Ramos (cell line): ENCODE data around the gene ALKBH7.

Experiments used
- in situ Hi-C: fragments of 300-500 bp; cut with MboI; formaldehyde crosslinking; loops from one replicate; pipeline ENCODE4 v1.14.3; 2022; ENCODE audit warnings: low sequenced_read_pairs; ENCODE audit not compliant: unreplicated experiment

ALKBH7 gene

DNA sequence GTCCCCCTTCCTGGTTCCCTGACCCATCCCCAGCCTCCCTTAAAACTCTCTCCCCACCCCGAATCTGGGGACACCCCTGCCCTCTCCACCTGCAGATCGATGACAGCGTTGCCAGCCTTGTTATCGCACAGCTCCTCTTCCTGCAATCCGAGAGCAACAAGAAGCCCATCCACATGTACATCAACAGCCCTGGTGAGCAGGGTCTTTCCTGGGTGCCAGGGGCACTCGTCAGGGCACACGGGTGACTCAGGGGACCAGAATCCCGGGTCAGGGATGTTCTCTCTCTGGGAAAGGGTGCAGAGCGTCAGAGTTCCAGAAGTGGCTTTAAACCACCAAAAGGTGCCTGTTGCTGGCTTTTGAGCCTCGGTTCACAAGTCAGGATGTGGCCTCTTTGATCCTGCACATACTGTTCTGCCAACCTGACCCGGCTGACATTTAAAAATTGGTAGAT is 10.2 kb upstream of the ALKBH7 start:
- in situ Hi-C loops = no loop called here

DNA sequence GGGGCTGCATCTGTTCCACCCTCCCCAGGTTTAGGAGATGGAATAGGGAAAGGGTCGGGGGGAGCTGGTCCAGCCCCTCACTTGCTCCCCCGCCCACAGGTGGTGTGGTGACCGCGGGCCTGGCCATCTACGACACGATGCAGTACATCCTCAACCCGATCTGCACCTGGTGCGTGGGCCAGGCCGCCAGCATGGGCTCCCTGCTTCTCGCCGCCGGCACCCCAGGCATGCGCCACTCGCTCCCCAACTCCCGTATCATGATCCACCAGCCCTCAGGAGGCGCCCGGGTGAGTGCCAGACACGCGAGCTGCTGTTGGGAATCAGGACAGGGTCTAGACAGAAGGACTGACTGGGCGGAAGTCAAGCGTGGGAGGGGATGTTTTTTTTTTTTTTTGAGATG is 8.2 kb upstream of the ALKBH7 start:
- in situ Hi-C loops = no loop called here

DNA sequence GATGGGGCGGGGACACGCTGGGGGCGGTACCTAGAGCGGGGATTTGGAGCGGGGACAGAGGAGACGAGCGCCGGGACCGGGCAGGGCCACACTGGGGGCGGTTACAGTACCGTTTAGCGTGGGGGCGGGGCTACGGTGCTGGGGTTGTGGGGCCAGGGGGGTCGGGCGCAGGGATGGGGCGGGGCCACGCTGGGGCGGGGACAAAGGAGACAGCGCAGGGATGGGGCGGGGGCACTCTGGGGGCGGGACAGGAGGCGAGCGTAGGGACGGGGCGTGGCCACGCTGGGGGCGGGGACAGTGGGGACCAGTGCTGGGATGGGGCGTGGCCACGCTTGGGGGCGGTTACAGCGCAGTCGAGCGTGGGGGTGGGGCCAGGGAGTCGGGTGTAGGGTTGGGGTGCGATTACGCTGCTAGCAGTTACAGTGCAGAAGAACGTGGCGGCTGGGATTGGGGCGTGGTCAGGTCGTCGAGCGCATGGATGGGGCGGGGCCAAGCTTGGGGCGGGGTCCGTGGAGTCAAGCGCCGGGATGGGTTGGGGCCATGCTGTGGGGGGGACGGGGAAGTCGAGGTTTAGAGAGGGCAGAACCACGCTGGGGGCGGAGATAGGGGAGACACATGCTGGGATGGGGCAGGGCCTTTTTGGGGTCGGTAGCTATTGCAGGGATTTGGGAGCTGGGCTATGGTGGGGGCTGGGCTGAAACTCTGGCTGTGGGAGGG is 660 bp downstream of the ALKBH7 start:
- in situ Hi-C loops = no loop called here

DNA sequence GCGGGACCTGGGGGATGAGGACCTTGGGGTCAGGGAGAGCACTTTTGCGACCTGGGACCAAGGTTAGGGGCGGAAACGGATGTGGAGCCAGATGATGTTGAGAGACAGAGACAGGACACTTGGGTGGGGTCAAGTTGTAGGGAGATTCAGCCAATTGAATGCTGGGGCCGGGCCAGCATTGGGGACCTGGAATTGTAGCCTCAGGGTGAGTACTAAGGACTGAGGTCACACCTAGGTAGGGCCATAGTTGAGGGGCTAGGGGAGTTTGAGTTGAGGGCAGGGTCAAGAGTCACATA is 1.2 kb downstream of the ALKBH7 start:
- in situ Hi-C loops = no loop called here

DNA sequence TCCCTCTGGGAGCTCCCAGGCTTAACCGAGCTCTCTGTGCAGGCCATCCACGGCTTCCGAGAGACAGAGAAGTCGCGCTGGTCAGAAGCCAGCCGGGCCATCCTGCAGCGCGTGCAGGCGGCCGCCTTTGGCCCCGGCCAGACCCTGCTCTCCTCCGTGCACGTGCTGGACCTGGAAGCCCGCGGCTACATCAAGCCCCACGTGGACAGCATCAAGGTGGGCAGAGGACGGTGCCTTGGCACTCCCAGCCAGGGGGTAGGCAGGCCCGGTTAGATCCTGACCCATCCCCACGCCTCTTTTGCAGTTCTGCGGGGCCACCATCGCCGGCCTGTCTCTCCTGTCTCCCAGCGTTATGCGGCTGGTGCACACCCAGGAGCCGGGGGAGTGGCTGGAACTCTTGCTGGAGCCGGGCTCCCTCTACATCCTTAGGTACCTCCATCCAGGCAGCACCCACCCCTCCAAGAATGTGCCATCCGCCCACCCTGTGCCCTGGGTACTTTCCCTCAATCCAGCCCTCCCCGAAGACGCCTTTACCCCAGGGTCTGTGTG is 1.6 kb downstream of the ALKBH7 start:
- in situ Hi-C loops = no loop called here

DNA sequence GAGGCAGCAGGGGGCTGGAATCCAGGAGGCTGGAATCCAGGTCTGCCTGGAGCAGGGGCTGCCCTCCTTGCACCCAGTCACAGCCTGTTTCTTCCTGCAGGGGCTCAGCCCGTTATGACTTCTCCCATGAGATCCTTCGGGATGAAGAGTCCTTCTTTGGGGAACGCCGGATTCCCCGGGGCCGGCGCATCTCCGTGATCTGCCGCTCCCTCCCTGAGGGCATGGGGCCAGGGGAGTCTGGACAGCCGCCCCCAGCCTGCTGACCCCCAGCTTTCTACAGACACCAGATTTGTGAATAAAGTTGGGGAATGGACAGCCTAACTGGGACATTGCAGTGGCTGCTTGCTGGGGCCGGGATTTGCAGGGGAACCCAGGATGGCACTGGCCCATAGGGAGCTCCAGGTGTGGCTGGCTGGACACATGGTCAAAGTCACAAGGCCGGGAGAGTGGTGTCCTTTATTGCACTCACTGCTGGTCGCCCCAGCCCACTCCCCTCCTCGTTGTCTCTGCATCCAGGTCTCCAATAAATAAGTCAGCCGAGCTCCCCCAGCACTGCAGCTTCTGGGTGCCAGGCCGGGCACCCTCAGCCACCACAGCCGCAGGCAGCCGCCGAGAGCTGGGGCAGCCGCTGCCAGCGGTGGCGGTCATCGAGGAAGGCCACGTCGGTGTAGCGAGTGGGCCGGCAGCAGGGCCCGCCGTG is 2.3 kb downstream of the ALKBH7 start:
- in situ Hi-C loops = no loop called here

DNA sequence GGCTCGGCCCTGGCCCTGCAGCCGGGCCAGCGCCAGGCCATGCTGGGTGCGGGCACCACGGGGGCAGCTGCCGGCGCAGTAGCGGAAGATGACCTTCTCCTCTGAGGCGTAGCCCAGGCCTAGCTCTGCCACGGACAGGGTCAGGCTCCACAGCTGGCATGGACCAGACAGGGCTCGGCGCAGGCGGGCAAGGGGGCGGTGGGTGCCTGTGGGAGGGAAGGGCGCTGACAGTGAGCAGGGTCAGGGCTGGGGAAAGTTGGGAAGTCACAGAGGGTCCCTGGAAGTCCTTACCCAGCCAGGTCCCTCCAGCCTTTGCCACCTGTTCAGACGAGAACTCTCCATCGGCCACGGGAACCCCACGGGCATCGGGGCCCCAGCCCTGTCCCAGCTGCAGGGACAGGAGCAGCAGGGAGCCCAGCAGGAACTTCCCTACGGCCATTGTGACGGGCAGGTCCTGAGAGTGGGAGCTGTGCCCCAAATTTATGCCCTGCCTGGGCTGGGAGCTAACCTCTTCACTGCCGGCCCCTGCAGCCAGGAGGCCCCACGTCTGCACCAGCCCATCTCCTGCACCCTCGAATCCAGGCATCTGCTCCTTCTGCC is 2.9 kb downstream of the ALKBH7 start, which contains the start of gene PSPN:
TSS of gene PSPN (minus strand) at position 523 of the 600 bp plus-strand sequence. CDS start at position 439, 84 bp downstream.
- in situ Hi-C loops = no loop called here

DNA sequence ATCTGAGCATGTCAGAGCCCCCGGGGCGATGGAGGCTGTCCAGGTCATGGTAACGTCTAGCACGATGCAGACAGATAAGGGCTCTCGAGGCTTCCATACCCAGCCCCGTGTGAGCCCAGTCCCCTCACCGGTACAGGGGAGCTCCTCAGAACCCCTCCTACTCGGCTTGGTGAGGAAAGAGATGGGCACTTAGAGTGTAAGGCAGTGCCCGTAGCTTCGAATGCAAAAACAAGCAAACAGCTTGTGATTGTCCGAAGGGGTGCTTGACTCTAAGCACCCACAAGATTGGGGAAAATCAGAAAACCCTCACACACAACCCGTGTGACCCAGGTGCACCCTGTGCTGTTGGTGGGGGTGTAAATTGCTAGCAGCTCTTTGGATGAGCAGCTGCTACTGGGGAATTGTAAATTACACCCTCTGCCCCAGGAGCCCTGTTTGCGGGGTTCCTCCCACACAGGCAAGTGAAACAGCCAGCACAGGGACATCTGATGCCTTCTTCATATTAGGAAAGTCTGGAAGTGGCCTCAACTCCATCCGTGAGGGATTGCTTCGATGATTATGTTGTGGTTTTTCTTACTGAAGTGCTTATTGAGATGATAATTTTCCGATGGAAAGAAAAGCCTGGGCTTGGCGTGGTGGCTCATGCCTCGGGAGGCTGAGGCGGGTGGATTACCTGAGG is 4.1 kb downstream of the ALKBH7 start:
- in situ Hi-C loops = no loop called here

DNA sequence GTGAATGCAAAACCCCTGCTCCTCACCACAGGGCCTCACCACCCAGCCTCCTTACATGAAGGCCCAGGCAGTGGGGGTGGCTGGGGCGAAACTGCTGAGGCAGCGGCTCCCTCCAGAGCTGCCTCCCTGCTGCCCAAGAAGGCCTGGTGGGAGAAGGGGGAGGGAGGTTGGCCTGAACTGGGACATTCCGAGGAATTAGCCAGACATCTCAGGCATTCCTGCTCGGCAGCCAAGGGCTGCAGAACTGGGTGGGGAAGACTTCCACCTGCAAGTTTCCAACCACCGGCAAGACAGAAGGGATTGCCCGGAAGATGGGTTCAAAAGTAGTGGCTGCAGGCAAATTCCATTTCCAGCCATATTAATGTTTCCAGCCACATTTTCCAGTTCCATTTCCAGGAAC is 5.4 kb downstream of the ALKBH7 start:
- in situ Hi-C loops = no loop called here

DNA sequence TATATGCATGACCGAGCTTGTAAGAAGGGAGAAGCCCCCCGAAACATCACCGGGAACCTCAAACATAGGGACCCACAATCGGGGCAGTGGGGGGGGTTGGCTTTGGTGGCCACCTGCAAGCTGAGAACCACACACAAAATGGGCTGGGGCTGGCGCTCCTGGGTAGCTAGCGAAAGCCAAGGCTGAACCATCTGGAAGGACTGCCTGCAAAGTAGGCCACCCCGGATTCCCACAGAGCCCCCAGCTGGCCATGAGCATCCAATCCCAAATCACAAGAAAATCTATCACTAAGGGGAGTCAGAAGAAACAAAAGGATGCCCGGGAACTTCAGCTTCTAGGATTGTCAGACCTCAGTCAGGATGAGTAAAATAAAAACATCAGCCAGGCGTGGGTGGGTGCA is 5.9 kb downstream of the ALKBH7 start:
- in situ Hi-C loops = no loop called here

DNA sequence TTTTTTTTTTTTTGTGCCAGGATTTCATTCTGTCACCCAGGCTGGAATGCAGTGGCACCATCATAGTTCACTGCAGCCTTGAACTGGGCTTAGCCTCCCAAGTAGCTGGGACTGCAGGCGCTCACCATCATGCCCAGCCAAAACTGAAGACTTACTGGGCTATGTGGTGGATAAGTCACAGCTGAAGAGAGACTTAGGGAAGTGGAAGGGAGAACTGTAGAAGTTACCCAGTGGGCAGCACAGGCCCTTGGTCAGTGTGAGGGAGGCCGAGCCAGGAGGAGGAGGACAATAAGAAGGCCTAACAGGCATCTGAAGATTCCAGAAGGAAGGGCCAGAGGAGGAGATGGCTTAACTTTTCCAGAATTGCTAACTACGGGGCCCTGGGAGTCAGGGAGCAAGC is 7.2 kb downstream of the ALKBH7 start:
- in situ Hi-C loops = no loop called here

DNA sequence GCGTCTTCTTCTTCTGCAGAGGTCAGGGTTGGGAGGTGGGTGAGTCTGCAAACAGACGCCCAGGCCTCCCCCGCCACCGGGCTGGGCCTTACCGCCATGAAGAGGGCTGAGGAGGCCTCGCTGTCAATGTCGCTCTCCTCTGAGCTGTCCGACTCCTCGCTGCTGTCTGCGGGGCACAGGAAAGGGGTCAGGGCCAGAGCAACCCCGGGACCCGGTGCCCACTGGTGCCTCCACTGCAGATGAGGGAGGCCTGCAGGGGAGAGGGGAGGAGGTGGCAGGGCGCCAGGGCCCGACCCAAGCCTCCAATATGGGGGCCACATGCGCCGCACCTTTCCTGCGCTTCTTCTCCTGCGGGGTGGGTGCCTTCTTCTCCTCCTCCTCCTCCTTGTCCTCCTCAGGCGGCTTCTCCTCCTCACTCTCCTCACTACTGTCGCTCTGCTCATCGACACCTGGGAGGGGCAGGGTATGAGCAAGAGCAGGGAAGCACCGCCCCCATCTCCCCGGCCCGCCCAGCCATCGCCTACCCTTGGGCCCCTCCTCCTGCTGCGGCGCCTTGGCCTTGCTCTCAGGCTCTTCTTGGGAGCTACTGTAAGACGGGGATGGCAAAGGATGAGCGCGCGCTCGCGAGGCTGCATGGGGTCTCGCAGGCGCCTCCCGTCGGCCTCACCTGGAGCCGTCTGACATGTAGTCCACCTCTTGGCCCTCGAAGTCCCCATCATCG is 8.6 kb downstream of the ALKBH7 start:
- in situ Hi-C loops = no loop called here

DNA sequence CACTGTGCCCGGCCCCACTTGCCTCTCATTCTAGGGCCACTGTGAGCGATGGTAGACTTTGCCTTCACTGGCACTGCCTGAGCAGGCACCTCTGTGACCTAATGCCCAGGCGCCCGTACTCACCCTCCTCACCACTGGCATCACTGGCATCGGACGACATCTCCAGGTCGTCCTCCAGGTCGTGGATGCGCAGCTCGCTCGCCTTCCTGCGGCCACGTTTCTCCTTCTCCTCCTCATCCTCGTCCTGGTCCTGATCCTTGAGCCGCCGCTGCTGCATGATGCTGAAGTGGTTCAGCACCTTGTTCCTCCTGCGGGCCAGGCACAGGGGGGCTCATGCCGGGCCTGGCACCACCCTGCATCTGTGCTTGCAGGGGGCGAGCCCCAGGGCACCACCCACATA is 10.6 kb downstream of the ALKBH7 start:
- in situ Hi-C loops = no loop called here

DNA sequence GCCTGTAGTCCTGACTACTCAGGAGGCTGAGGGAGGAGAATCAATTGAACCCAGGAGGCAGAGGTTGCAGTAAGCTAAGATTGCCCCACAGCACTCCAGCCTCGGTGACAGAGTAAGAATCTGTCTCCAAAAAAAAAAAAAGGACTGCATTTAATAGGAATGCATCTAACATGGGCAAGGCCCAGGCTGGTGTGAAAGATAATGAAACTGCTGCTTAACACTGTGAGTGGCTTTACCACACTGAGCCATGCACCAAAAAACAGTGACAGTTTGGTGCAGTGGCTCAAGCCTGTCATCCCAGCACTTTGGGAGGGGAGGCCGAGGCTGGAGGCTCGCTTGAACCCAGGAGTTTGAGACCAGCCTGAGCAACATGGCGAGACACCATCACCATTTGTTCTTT is 11.8 kb downstream of the ALKBH7 start:
- in situ Hi-C loops = no loop called here

DNA sequence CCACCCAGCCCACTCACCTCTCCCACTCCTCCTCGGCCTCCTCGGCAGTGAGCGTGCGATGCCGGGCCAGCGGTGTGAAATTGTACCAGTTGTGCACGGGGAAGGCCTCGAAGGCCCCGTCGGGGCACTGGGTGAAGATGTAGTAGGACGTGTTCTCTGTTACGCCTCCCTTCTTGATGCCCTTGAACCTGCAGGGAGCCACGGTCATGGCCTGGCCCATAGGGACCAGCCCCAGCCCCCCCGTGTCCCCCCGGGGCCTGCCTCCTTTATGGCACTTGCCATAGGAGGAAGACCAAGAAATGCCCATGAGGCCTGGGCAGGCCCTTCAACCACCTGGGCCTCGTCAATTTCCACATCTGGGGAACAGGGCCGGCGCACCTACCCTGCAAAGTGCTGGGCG is 14.8 kb downstream of the ALKBH7 start:
- in situ Hi-C loops = no loop called here

DNA sequence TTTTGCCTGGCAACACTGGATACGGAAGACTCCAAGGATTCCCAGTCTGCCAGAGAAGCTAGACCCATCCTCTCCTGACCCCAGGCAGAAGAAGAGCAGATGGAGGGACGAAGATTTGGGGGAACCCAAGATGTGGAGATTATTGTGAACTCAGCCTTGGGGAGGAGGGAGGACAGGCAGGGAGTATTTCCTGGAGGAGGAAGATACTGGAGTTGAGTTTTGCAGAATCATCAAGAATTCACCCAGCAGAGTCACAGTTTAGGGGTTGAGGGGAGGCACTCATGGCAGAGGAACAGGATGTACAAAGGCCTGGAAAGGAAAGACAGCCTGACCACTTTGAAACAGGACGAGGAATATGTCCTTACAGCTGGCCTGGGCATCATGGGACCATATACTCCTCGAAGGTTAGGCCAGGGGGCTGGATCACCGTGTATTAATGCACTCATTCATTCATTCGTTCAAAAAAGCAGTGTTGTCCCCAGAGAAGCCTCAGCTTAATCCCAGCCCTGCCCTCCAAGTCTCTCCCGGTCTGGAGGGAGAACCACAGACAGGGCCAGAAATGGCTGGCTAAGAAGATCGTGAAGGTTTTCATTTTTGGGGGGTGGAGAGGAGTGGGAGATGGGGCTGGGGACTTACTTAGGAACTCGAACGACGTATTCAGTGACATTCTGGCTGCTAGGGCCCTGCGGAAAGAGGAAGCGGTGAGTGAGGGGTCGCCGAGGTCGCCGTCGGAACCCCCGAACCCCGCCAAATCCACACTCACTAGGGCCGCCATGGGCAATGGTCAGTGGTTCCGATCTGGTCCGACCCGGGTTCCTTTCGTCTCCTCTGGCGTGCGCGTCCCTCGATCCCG is 19.9 kb downstream of the ALKBH7 start:
- in situ Hi-C loops = no loop called here

DNA sequence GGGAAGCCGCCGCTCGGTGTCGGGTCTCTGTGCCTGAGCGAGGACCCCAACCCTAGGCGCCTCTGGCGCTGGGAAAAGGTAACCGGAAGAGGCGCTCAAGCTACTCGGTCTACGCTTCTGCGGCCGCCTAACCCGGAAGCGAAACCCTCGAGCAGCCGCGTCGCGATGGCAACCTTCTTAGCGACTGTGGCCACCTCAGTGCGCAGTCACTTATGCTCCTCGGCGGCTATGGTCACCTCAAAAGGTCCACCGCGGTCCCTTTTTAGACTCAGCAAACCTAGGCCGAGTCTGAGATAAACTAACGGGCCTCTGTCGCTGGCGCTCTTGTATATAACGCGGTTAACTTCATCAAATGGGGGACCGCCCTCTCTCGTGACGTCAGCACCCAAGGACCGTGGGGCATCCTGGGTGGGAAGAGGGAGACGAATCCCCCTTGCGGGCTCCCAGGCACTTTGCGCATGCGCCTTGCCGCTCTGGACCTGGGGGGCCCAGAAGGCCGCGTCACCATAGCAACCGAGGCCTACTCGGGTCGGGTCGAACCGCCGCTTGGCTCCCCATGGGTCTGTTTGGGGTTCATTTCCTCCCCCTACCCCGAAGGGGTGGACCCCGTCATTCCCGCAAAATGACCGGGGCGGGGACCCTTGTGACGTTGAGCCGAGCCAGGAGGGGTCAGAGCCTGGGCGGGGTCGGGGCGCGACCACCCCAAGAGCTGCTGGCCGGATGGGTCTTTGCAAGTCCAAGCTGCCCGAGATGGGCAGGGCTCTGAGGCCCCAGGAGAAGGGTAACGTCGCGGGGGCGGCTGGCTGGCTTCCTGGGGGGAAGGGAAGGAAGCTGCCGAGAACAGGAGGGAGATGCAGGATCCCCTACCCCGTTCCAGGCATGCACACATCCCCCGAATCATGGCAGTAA is 20.7 kb downstream of the ALKBH7 start, which contains the start of gene GTF2F1:
TSS of gene GTF2F1 (minus strand) at position 91 of the 909 bp plus-strand sequence. CDS start 169 bp downstream, outside the sequence.
- in situ Hi-C loops = no loop called here

DNA sequence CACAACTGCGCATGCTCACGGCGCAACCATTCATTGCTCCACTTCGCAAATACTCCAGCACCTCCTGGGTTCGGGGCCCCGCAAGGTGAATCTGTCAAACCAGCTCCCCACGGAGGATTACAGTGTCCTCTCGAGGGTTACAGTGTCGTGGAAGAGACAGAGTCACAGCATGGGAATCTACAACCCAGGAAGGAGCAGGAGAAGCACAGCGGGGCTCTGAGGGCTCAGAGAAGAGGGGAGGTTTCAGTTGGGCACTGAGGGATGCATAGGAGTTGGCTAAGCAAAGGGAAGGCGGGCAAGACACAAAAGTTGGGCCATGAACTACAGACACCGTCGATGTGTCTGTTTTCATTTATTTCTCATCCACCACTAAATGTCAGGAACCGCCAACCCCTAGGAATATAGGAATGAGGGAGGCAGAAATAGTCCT is 21.4 kb downstream of the ALKBH7 start:
- in situ Hi-C loops = no loop called here
